Mesenchymal stem cell (in vitro differentiated cells and primary cell): ENCODE data around the gene CKB.

ENCODE experiments used
- DNase-seq: peaks from one replicate; pipeline ENCODE4 v3.0.0-alpha.2; 2013
- H2AFZ ChIP-seq: one replicate; pipeline ENCODE4 v1.6.1; 2013; ENCODE audit warnings: low read depth, mild to moderate bottlenecking, control low read depth, inconsistent platforms, low read length, moderate library complexity
- H2AK5ac ChIP-seq: 2 replicates; pipeline ENCODE4 v1.6.1; 2013; ENCODE audit warnings: low read length, moderate library complexity, mild to moderate bottlenecking, inconsistent platforms; ENCODE audit not compliant: severe bottlenecking
- H2BK120ac ChIP-seq: one replicate; pipeline ENCODE4 v1.6.1; 2013; ENCODE audit warnings: low read depth, mild to moderate bottlenecking, inconsistent platforms, low read length, moderate library complexity
- H2BK12ac ChIP-seq, 2 experiments: one replicate each; pipeline ENCODE4 v1.6.1; 2013; ENCODE audit warnings: inconsistent platforms in 2 of 2, low read length in 2 of 2, mild to moderate bottlenecking in 2 of 2, moderate library complexity in 2 of 2, control low read depth in 1 of 2
- H2BK15ac ChIP-seq: one replicate; pipeline ENCODE4 v1.6.1; 2013; ENCODE audit warnings: mild to moderate bottlenecking, low read depth, inconsistent platforms; ENCODE audit not compliant: poor library complexity, severe bottlenecking
- H2BK5ac ChIP-seq: 2 replicates; pipeline ENCODE4 v1.6.1; 2013; ENCODE audit warnings: low read depth, mild to moderate bottlenecking, low read length, control low read depth, inconsistent platforms; ENCODE audit not compliant: poor library complexity, severe bottlenecking
- H3K14ac ChIP-seq, 2 experiments: one replicate each; pipeline ENCODE4 v1.6.1; 2013; ENCODE audit warnings: inconsistent platforms in 2 of 2, low read length in 2 of 2, control low read depth in 1 of 2, mild to moderate bottlenecking in 1 of 2, moderate library complexity in 1 of 2
- H3K18ac ChIP-seq, 2 experiments: one replicate each; pipeline ENCODE4 v1.6.1; 2013; ENCODE audit warnings: inconsistent platforms in 2 of 2, low read length in 2 of 2, control low read depth in 1 of 2, low read depth in 1 of 2, mild to moderate bottlenecking in 1 of 2
- H3K23ac ChIP-seq, 2 experiments: one replicate each; pipeline ENCODE4 v1.6.1; 2013; ENCODE audit warnings: inconsistent platforms in 2 of 2, low read length in 2 of 2, mild to moderate bottlenecking in 2 of 2, moderate library complexity in 2 of 2, control low read depth in 1 of 2
- H3K27ac ChIP-seq: 2 replicates; pipeline ENCODE4 v1.5.1; 2013; ENCODE audit warnings: mild to moderate bottlenecking, moderate library complexity, low read length, control low read depth, inconsistent platforms; ENCODE audit not compliant: poor library complexity, severe bottlenecking
- H3K27me3 ChIP-seq, 2 experiments: 2 replicates each; pipeline versions ENCODE4 v1.6.1 to v1.7.0; 2013; ENCODE audit warnings: low read length in 2 of 2, mild to moderate bottlenecking in 2 of 2, moderate library complexity in 2 of 2, control low read depth in 1 of 2, inconsistent platforms in 1 of 2; ENCODE audit not compliant: control insufficient read depth in 1 of 2, insufficient read depth in 1 of 2
- H3K36me3 ChIP-seq, 2 experiments: 2 replicates each; pipeline versions ENCODE4 v1.6.1 to v1.7.0; 2013; ENCODE audit warnings: low read length in 2 of 2, control low read depth in 1 of 2, inconsistent platforms in 1 of 2, low read depth in 1 of 2, mild to moderate bottlenecking in 1 of 2; ENCODE audit not compliant: insufficient read depth in 2 of 2, control insufficient read depth in 1 of 2
- H3K4ac ChIP-seq, 2 experiments: one replicate each; pipeline ENCODE4 v1.6.1; 2013; ENCODE audit warnings: inconsistent platforms in 2 of 2, low read length in 2 of 2, mild to moderate bottlenecking in 2 of 2, moderate library complexity in 2 of 2, control low read depth in 1 of 2, low read depth in 1 of 2
- H3K4me1 ChIP-seq: 2 replicates; pipeline ENCODE4 v1.6.1; 2013; ENCODE audit warnings: low read depth, low read length, control low read depth; ENCODE audit not compliant: control insufficient read depth, insufficient read depth
- H3K4me2 ChIP-seq: 2 replicates; pipeline ENCODE4 v1.6.1; 2013; ENCODE audit warnings: low read length, mild to moderate bottlenecking, inconsistent platforms; ENCODE audit not compliant: poor library complexity, severe bottlenecking
- H3K4me3 ChIP-seq, 2 experiments: 2 replicates each; pipeline versions ENCODE4 v1.5.1 to v1.7.0; 2013; ENCODE audit warnings: low read length in 2 of 2, mild to moderate bottlenecking in 2 of 2, control low read depth in 1 of 2, low read depth in 1 of 2; ENCODE audit not compliant: insufficient read depth in 1 of 2
- H3K79me1 ChIP-seq: replicated peaks from 2 replicates; pipeline ENCODE4 v1.6.1; 2013; ENCODE audit warnings: mild to moderate bottlenecking, control low read depth, low read length, inconsistent platforms; ENCODE audit not compliant: poor library complexity, severe bottlenecking
- H3K9ac ChIP-seq: 2 replicates; pipeline ENCODE4 v1.7.0; 2013; ENCODE audit warnings: mild to moderate bottlenecking, low read length, moderate library complexity
- H3K9me3 ChIP-seq: 2 replicates; pipeline ENCODE4 v1.7.0; 2013; ENCODE audit warnings: mild to moderate bottlenecking, low read length; ENCODE audit not compliant: control insufficient read depth
- H4K8ac ChIP-seq: one replicate; pipeline ENCODE4 v1.6.1; 2013; ENCODE audit warnings: inconsistent platforms, mild to moderate bottlenecking, low read length, moderate library complexity
- H4K91ac ChIP-seq: one replicate; pipeline ENCODE4 v1.6.1; 2013; ENCODE audit warnings: mild to moderate bottlenecking, low read length, inconsistent platforms
- WGBS: methylation state at CpG from one replicate; pipeline ENCODE4 v1.1.7; 2013; ENCODE audit warnings: mixed read lengths; 5-methylcytosine and 5-hydroxymethylcytosine counted together

The CKB gene

DNA sequence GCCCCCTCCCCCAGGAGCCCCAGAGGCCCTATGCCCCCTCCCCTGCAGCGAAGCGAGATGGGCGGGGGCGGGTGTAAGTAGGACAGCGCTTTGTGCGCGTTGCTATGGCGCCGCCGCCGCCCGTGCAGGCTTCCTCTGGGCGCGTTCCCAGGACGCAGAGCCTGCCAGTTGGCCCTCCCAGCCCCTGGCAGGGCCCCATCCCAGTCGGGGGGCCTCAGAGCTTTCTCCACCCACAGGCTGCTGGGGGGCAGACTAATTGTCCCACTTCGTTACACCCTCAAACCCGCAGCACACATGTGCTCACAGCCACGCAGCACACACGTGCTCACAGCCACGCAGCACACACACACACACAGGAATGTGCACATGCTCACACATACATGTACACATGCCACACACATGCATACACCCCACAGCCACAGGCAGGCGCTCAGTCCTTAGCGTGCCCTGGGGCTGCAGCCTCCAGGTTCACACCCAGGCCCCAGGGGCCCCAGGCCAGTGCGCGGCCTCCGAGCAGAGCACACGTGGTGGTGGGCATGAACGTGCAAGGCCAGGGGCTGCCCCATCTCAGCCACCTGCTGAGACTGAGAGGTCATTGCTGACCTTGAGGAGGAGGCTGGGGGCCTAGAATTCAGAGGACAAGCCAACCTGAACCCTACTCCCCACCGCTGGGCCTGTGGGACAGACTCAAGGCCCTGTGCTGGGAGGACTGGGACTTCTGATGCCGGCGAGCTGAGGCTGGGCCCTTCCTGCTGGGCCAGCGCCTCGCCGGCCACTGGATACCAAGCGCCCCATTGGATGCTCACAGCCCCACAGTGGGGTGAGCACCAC, 22.0 kb upstream of the CKB start:
- Histone ChIP-seq H2BK5ac (no peak overlapping the region), H3K79me1 (peaks cover 12% of the 10 kb centered on the region), H2BK15ac (no peak overlapping the region), H3K36me3 (peaks cover 0 to 10% of the 10 kb centered on the region in 2 experiments), H4K91ac (no peak overlapping the region), H3K9ac (no peak overlapping the region), H4K8ac (no peak overlapping the region), H3K4me2 (no peak overlapping the region), H3K27ac (no peak overlapping the region), H3K4ac (no peak overlapping the region), H3K4me3 (no peak overlapping the region), H2AFZ (no peak overlapping the region), H2BK120ac (no peak overlapping the region), H2BK12ac (no peak overlapping the region), H2AK5ac (no peak overlapping the region), H3K27me3 (no peaks in the 10 kb centered on the region), H3K14ac (no peak overlapping the region), H3K4me1 (peaks cover 51% of the 10 kb centered on the region), H3K18ac (no peak overlapping the region), H3K23ac (no peak overlapping the region), H3K9me3 (no peaks in the 10 kb centered on the region)
- WGBS, result 91% methylated on average over 35 of the region's 35 CpGs
- no peak for DNase-seq

DNA sequence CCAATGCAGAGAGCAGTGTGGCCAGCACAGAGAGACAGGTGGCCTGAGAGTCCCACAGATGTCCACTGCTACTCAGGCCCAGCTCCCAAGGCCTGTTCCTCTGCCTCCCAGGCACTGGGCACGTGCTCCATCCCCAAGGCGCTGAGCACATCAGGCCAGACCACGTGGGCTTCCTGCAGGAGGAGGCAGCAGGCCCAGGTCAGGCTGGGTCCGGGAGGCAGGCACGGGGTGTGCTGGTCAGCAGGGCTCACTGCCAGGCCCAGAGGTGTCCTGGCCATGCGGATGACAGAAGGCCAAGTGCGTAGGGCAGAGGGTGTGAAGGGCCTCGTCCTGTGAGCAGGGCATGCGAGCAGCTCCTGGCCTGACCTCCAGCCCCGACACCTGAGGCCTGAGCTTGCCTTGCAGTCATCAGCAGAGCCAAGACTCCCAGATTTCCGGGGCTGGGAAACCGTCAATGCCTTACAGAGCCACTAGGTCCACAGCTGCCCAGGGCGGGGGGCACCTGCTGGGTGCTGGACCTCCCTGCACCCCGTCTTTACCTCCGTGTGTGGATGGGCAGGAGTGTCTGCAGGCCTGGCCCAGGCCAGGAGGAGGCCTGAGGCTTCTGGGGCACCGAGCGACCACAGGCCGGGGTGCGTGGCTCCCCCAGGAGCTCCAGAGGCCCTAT, 21.2 kb upstream of the CKB start:
- no peak overlapping the region for H3K14ac ChIP-seq
- H3K4ac ChIP-seq, result no peak overlapping the region
- H3K36me3 ChIP-seq, result peaks cover 0 to 8% of the 10 kb centered on the region in 2 experiments
- H3K27me3 ChIP-seq, result no peaks in the 10 kb centered on the region
- peak overlapping the region in 1 of 2 experiments; percentile 11 for H3K18ac ChIP-seq
- H3K79me1 ChIP-seq, result peaks cover 5% of the 10 kb centered on the region
- H2AK5ac ChIP-seq, result no peak overlapping the region
- no peaks in the 10 kb centered on the region for H3K9me3 ChIP-seq
- H2AFZ ChIP-seq, result no peak overlapping the region
- H2BK12ac ChIP-seq, result peak overlapping the region in 1 of 2 experiments; percentile 11
- no peak overlapping the region for H4K8ac ChIP-seq
- no peak overlapping the region for H2BK120ac ChIP-seq
- H3K23ac ChIP-seq, result no peak overlapping the region
- no peak for DNase-seq
- H3K9ac ChIP-seq, result peak overlapping the region; percentile 26
- no peak overlapping the region for H3K4me2 ChIP-seq
- peak overlapping the region; percentile 23 for H4K91ac ChIP-seq
- no peak overlapping the region for H3K4me3 ChIP-seq
- H2BK5ac ChIP-seq, result no peak overlapping the region
- peaks cover 48% of the 10 kb centered on the region for H3K4me1 ChIP-seq
- no peak overlapping the region for H3K27ac ChIP-seq
- no peak overlapping the region for H2BK15ac ChIP-seq
- WGBS, result 91% methylated on average over 19 of the region's 19 CpGs

DNA sequence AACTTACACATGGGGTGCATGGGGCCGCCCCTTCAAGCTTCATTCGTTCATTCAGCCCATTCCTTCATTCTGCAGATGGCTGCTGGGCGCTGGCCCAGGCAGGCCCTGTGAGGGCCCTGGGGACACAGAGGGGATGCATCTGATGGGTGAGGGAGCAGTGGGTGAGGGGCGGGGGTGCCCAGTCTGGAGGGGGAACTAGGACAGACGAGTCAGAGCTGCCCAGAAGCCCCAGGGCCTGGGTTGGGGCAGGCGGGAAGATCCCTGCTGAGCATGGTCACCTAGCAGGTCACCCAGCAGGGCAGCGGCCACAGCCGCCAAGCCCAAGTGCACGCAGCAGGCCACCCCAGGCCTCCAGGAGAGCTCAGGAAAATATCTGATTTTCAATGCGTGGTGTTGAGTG, 20.5 kb upstream of the CKB start:
- Histone ChIP-seq H3K79me1 (no peaks in the 10 kb centered on the region), H2BK12ac (no peak overlapping the region), H2AK5ac (no peak overlapping the region), H3K14ac (no peak overlapping the region), H3K4me1 (peaks cover 52% of the 10 kb centered on the region), H3K18ac (no peak overlapping the region), H3K4me2 (no peak overlapping the region), H2BK15ac (no peak overlapping the region), H2AFZ (no peak overlapping the region), H3K36me3 (peaks cover 0 to 4% of the 10 kb centered on the region in 2 experiments), H4K8ac (no peak overlapping the region), H2BK120ac (no peak overlapping the region), H3K4me3 (no peak overlapping the region), H3K9me3 (no peaks in the 10 kb centered on the region), H3K4ac (no peak overlapping the region), H3K27me3 (no peaks in the 10 kb centered on the region), H3K23ac (no peak overlapping the region), H3K27ac (no peak overlapping the region), H4K91ac (no peak overlapping the region), H2BK5ac (no peak overlapping the region), H3K9ac (peak overlapping the region; percentile 48)
- 87% methylated on average over 9 of the region's 10 CpGs for WGBS
- DNase-seq, result no peak

DNA sequence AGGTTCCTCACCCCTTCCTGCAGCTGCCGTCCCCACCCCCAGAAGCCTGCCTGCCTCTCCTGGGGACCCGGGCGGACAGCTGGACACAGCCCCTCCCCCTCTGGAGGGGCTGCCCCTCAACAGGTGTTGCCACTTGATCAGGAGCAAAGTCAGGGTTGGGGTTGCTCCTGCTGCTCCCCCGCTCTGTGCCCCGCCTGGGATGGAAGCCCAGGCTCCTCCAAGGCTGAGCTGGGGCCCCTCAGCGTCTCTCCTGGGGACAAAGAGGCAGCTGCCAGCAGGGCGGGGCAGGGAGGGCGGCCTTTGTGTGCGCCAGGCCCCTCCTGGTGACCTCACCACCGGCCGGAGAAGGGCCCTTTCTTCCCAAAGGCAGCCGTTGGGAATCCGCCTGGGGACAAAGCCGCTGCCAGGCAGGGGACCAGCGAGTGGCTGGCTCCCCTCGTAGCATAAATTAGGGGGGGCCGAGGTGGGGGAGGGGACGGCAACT, 20.0 kb upstream of the CKB start:
- Histone ChIP-seq H3K23ac (no peak overlapping the region), H3K9me3 (no peaks in the 10 kb centered on the region), H3K4ac (no peak overlapping the region), H3K79me1 (no peaks in the 10 kb centered on the region), H2AK5ac (peak overlapping the region; percentile 25), H2BK120ac (no peak overlapping the region), H2AFZ (no peak overlapping the region), H3K27ac (no peak overlapping the region), H3K18ac (peak overlapping the region; percentile 16 to 23), H3K27me3 (no peaks in the 10 kb centered on the region), H3K4me2 (no peak overlapping the region), H2BK5ac (no peak overlapping the region), H3K36me3 (peaks cover 0 to 5% of the 10 kb centered on the region in 2 experiments), H3K9ac (peak overlapping the region; percentile 48), H4K91ac (peak overlapping the region; percentile 0), H2BK15ac (no peak overlapping the region), H3K4me1 (peaks cover 56% of the 10 kb centered on the region), H3K4me3 (peak overlapping the region in 1 of 2 experiments; percentile 51), H2BK12ac (peak overlapping the region in 1 of 2 experiments; percentile 68), H3K14ac (no peak overlapping the region), H4K8ac (no peak overlapping the region)
- WGBS, result 39% methylated on average over 14 of the region's 18 CpGs
- no peak for DNase-seq
